ENCODE results near the gene HSPA1A. TPM values are rescaled to one million over a fixed set of nuclear protein-coding genes. Genes with fewer than 3 reads are reported as not detected.

Gene HSPA1A
- total and polyA plus RNA-seq, 9 of the 15 experiments (the other 6 are each of a cell fraction or from before 2014, with no cell fraction given), result 2.2 to 273 (median 107) TPM

DNA sequence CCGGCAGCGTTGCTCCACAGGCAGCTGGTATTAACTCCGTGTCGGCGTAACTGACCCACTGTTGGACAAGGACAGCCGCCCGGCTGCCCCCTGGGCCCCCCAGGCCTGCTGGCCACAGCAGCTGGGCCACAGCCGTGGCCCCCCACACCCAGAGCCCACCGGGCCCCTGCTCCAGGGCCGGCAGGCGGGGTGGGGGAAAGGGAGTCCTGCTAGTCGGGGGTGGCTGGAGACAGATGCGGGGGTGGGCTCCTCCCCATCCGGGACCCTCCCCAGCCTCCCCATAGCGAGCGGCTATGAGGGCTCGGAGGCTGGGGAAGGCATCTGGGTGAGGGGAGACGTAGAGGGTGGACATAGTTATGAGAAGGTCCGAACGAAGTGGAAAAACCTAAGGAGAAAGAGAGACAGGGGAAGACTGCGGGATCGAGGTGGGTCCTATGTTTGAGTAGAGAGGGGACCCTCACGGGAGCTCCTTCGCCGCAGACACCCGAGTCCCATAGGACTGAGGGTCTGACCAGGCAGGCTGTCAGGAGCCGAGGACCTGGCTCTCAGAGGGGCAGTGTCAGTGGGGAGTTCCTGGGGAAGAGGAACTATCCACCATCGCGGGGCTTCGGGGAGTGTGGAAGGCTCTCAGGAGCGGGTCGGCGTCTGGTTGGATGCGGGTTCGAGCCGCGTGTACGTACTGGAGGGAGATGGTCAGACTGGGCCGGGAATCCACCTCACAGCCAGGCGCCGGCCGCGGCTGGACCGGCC lies 20.3 kb upstream of the HSPA1A start (continued):
- TF ChIP-seq ZNF224 (CRISPR knock-in tag; IDR thresholded peaks at IDR 0.05), result 0 out of 2 replicates have a peak, but pooled peaks have one; percentile 56
- TF ChIP-seq MCM2 (IDR thresholded peaks at IDR 0.05; ENCODE audit: low read depth), result no peak
- TF ChIP-seq HCFC1 (IDR thresholded peaks at IDR 0.05; ENCODE audit: low read depth, low read length), result no peak
- TF ChIP-seq, protein P1, sequence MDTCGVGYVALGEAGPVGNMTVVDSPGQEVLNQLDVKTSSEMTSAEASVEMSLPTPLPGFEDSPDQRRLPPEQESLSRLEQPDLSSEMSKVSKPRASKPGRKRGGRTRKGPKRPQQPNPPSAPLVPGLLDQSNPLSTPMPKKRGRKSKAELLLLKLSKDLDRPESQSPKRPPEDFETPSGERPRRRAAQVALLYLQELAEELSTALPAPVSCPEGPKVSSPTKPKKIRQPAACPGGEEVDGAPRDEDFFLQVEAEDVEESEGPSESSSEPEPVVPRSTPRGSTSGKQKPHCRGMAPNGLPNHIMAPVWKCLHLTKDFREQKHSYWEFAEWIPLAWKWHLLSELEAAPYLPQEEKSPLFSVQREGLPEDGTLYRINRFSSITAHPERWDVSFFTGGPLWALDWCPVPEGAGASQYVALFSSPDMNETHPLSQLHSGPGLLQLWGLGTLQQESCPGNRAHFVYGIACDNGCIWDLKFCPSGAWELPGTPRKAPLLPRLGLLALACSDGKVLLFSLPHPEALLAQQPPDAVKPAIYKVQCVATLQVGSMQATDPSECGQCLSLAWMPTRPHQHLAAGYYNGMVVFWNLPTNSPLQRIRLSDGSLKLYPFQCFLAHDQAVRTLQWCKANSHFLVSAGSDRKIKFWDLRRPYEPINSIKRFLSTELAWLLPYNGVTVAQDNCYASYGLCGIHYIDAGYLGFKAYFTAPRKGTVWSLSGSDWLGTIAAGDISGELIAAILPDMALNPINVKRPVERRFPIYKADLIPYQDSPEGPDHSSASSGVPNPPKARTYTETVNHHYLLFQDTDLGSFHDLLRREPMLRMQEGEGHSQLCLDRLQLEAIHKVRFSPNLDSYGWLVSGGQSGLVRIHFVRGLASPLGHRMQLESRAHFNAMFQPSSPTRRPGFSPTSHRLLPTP (IDR thresholded peaks at IDR 0.05; ENCODE audit: borderline replicate concordance, extremely low read depth, insufficient read length), result peak; percentile 70
- TF ChIP-seq POLR3A (IDR thresholded peaks at IDR 0.05; ENCODE audit: borderline replicate concordance, extremely low read depth, insufficient read depth, insufficient read length), result no peak
- TF ChIP-seq ZNF507 (tag; conservative IDR thresholded peaks at IDR 0.05), result no peak
- TF ChIP-seq SOX6 (IDR thresholded peaks at IDR 0.05), result no peak
- no peak for TF ChIP-seq CREB1 (IDR thresholded peaks at IDR 0.05)
- TF ChIP-seq CREB1 (CRISPR knock-in tag; IDR thresholded peaks at IDR 0.05), result peak; percentile 53; the same call in 1 of the 2 replicates
- TF ChIP-seq GTF2F1 (IDR thresholded peaks at IDR 0.05; ENCODE audit: low read depth, low read length), result no peak
- TF ChIP-seq DIDO1 (tag; IDR thresholded peaks at IDR 0.05; ENCODE audit: low read depth), result no peak
- TF ChIP-seq ETV6 (IDR thresholded peaks at IDR 0.05; ENCODE audit: borderline replicate concordance in 1 of 2, low read depth in 2 of 2, low read length in 1 of 2), result no peak
- no peak; the same call in 1 of the 2 replicates for TF ChIP-seq ETV6 (CRISPR knock-in tag; IDR thresholded peaks at IDR 0.05; ENCODE audit: borderline replicate concordance)
- TF ChIP-seq HNRNPK (IDR thresholded peaks at IDR 0.05; ENCODE audit: low read depth, low read length, poor library complexity, severe bottlenecking), result no peak
- TF ChIP-seq ZNF445 (CRISPR knock-in tag; IDR thresholded peaks at IDR 0.05; ENCODE audit: low read depth), result no peak
- TF ChIP-seq SIX5 (IDR thresholded peaks at IDR 0.05; ENCODE audit: borderline replicate concordance in 1 of 2, insufficient read depth in 1 of 2, low read depth in 1 of 2, low read length in 2 of 2), result no peak
- no peak for TF ChIP-seq MCM5 (IDR thresholded peaks at IDR 0.05; ENCODE audit: low read depth)
- no peak for TF ChIP-seq HNRNPH1 (optimal IDR thresholded peaks at IDR 0.05; ENCODE audit: low read depth, low read length)
- no peak for TF ChIP-seq NCOA6 (IDR thresholded peaks at IDR 0.05)
